ENCODE data around the gene TSFM.

DNA sequence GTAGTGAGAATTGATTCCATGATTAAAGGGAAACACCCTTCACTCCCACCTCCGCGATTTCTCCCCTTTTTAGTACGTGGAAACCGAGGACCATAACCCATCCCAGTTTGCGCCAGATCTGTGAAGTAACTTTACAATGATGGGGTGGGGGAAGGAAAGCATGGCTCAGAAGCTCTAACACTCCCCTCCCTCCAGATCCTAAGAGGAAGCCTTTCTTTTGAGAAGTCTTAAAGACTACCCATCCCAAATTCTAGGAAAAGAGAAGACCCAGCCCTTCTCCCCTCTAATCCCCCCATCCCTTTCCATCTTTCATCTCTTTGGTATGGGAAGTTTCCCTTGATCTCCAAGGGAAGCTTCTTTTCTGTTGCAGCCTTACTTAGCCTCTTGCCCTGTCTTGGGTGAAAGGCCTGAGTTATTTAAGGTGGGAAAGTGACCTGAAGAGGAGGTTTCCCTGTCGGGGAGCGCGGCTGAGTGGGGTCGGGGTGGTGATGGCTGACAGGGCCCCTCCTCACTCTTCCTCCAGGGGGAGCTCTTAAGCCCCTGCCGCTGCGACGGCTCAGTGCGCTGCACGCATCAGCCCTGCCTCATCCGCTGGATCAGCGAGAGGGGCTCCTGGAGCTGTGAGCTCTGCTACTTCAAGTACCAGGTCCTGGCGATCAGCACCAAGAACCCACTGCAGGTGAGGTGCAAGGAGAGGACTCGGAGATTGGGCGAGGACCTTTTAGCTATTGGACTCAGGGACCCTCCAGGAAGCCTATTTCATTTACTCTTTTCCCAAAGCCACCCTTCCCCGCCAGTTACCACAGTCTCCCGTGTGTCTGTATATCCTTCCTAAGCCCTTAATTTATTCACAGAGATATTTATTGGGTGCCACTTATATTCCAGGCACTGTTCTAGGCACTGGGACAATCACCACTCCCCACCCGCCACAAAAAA is 25.9 kb upstream of the TSFM start:
- TF ChIP-seq, protein P1, sequence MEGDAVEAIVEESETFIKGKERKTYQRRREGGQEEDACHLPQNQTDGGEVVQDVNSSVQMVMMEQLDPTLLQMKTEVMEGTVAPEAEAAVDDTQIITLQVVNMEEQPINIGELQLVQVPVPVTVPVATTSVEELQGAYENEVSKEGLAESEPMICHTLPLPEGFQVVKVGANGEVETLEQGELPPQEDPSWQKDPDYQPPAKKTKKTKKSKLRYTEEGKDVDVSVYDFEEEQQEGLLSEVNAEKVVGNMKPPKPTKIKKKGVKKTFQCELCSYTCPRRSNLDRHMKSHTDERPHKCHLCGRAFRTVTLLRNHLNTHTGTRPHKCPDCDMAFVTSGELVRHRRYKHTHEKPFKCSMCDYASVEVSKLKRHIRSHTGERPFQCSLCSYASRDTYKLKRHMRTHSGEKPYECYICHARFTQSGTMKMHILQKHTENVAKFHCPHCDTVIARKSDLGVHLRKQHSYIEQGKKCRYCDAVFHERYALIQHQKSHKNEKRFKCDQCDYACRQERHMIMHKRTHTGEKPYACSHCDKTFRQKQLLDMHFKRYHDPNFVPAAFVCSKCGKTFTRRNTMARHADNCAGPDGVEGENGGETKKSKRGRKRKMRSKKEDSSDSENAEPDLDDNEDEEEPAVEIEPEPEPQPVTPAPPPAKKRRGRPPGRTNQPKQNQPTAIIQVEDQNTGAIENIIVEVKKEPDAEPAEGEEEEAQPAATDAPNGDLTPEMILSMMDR (IDR thresholded peaks at IDR 0.05; ENCODE audit: low read depth, low read length): peak; percentile 76
- TF ChIP-seq EZH2phosphoT487 (IDR thresholded peaks at IDR 0.05; ENCODE audit: low read depth): no peak

All from OCI-LY3 (cell line).